NCI-H1105 (cell line): ENCODE results near the gene INTS13.
"Not testable (repeated sequence)": the region's sequence is repeated elsewhere in the genome, so short reads cannot be mapped to it uniquely, and the experiment has no call there.

Experiments
- DNase-seq: peaks from one replicate; lab custom pipeline; 2025; lab: John Stamatoyannopoulos, UW

Gene INTS13, protein sequence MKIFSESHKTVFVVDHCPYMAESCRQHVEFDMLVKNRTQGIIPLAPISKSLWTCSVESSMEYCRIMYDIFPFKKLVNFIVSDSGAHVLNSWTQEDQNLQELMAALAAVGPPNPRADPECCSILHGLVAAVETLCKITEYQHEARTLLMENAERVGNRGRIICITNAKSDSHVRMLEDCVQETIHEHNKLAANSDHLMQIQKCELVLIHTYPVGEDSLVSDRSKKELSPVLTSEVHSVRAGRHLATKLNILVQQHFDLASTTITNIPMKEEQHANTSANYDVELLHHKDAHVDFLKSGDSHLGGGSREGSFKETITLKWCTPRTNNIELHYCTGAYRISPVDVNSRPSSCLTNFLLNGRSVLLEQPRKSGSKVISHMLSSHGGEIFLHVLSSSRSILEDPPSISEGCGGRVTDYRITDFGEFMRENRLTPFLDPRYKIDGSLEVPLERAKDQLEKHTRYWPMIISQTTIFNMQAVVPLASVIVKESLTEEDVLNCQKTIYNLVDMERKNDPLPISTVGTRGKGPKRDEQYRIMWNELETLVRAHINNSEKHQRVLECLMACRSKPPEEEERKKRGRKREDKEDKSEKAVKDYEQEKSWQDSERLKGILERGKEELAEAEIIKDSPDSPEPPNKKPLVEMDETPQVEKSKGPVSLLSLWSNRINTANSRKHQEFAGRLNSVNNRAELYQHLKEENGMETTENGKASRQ

DNA sequence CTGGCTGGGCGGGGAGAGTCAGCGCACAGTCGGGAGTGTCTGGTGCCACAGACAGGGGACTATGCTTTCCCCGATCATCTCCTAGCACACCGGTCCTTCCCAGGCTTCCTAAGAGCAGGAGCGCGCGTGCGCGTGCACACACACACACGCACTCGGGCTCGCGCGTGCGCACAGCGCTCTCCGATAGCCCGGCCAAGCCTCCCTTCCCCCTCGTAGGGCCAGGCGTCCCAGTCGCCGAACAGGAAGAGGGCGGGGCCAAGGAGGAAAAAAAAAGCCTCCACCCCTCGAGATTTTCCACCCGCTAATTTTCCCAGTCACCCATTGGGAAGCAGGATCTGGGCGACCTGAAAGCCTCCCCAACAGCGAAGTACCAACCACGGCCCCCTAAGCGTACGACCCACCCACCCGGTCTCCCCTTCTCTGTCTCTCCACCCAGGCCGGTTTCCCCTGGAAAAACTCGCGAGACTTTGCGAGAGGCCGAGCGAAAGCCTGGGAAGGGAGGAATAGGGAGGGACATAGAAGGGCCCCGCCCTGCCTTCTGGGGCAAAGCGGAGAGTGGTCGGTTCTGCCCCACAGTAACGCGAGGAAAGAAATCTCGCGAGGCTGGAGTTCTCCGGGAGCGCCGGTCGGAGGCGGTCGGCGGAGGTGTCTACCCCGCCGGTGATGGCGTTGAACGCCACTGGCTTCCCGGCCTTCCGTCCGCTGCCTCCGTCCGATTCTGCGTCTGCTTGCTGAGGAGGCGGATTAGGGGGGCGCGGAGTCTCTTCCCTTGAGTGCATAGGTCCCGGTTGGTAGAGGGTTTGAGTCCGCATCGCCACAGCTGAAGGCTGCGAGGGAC is at the start of gene INTS13, which contains the start of gene FGFR1OP2:
Gene INTS13, minus strand, starts transcription at position 119 of the 838 bp plus-strand sequence. CDS start 1,178 bp downstream, outside the sequence.
Gene FGFR1OP2, plus strand, starts transcription at position 608 of the 838 bp plus-strand sequence. CDS start 15,689 bp downstream, outside the sequence.
- DNase-seq = peak; percentile 99

DNA sequence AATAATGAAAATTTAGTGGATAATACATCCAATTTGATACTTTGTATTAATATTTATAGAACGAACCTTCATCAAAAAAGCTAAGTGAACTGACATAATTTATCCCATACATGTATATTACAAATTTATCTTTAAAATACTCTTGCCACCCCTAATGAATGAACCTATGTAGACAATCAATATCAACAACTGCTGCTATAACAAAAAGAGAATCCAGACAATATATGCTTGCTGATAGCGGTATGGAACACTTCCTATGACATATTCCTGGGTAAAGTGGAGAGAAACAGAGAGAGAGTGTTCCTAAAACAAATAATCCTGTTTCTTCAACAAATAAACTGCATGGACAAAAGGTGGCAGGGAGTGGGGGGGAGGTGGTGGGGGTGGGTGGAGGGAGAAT is 45.1 kb upstream of the INTS13 start:
- DNase-seq = no peak

DNA sequence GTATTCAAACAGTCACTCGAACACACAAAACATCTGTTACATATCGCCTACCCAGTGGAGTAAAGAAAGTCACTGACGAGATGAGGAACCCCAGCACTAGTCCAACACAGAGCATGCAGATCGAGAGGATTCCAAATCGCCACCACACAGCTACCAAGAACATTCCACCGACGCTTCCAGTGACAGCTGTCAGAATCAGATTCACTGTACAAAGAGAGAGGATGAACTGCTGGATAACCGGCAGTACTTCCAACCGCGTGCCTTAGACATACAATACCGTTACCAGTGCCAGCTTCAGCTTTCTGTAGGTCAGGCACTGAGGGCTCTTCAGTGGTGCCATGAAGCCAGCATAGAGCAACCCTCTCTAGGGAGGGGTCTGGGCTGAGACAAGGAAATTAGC is 42.0 kb upstream of the INTS13 start:
- no peak for DNase-seq

DNA sequence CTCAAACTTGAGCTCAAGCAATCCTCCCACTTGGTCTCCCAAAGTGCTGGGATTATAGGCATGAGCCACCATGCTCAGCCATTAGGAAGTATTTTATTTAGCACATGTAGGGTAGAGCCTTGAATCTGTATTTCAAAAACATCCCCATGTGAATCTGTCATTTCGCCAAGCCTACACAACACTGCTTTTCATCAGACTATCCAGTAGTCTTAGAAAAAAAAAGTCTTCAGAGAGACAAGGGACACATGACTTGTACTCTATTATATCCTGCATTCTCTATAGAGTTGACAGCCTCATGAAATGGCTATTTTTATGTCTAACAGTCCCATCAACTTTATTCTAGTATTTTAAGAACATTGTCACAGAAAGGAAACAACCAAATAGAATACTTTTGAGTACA is 41.0 kb upstream of the INTS13 start:
- no peak for DNase-seq

DNA sequence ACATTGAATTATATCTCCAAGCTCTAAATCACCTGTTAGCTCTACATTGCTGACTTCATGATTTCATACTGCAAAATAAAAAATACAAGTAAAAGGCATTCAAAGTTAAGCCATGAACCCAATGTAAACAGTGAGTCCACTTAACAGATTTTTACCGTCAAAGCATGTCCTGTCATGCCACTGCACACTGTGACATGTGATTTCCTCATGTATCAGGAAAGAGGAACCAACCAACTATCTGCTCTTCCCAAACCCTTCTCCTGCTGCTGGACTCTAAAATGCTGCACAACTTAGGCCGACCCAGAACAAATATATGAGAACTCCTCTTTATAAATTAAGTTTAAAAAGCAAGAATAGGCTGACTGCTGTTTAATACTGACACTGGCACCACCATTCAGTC is 38.9 kb upstream of the INTS13 start:
- DNase-seq = no peak

DNA sequence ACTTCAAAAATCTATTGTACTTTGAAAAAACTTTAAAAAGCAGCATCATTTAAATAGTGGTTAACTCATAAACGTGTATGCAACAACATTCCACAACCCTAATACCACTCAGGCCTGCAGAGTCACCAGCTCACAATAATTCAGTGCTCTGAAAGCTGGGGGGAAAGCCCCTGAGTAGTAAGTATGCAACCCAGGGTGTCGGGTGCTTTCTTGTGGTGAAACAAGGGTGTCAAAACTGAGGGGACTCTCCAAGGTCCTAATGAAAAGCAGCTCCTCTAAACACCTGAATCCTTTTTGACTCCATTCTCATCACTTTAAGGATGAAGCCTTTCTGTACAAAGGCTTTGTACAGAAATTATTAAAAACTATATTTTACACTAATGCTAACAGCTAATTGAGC is 34.2 kb upstream of the INTS13 start:
- no peak for DNase-seq

DNA sequence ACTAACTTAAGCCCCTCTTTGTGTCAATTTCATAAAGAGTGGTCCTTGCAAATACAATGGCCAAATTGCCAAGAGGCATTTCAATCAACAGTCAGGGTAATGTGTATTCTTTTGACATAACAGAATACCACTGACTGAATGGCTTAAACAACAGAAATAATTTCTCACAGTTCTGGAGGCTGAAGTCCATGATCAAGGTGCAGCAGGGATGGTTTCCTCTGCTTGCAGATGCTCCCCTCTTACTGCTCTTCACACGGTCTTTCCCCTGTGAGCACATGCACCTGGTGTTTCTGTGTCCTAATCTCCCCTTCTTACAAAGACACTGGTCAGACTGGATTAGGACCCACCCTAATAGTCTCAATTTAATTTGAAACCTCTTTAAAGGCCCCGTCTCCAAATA is 32.4 kb upstream of the INTS13 start:
- DNase-seq = no peak

DNA sequence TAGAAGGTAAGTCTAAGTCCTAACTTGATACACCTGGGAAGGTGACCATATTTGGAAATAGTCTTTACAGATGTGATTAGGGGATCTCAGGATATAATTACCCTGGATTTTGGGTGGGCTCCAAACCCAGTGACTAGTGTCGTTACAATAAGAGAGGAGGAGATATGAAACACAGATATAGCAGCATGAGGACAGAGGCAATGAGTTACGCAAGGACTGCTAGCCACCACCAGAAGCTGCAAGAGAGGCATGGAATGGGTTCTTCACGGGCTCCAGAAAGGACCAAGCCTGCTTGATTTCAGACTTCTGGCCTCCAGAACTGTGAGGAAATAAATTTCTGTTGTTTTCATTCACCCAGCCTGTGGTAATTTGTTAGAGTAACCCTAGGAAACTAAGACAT is 29.1 kb upstream of the INTS13 start:
- DNase-seq = no peak

DNA sequence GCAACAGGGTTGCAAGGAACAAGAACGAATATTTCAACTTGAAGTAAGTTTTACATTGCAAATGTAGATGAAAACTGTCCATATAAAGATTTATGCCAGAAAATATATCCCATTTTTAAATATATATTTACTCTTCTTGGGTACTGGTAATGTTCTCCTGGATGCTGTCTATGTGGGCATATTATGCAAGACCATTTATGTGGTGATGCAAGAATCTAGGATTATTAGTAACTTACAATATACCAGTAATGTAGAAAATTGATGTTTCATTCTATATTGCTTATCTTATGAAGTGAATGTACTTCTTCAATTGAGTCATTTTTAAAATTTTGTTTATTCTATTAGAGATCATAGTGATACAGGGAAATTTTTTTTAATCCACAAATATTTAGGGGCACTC is 25.6 kb upstream of the INTS13 start:
- no peak for DNase-seq

DNA sequence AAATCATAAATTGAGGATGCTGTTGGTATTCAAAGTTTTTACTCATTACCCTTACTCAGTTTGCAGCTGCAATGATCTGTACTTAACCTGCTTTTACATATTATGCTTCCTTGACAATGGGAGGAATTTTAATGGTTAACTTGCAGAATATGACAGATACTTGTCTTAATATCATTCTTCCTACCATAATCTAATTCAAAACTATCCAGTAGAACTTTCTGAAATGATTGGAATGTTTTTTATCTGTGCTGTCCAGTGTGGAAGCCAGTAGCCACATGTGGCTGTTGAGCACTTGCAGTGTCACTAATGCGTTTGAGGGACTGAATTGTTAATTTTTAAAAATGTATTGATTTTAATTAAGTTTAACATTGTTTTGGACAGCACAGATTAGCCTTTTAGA is 24.0 kb upstream of the INTS13 start:
- DNase-seq = no peak

DNA sequence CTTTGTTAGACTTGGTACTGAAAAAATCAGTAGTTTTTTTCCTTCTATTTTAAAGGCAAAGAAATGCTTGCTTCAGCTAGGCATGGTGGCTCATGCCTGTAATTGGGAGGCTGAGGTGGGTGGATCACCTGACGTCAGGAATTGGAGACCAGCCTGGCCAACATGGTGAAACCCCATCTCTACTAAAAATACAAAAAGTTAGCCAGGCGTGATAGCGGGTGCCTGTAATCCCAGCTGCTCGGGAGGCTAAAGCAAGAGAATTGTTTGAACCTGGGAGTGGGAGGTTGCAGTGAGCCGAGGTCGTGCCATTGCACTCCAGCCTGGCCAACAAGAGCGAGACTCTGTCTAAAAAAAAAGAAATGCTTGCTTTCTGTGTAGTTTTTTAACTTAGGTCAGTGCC is 23.6 kb upstream of the INTS13 start:
- not testable (repeated sequence) for DNase-seq

DNA sequence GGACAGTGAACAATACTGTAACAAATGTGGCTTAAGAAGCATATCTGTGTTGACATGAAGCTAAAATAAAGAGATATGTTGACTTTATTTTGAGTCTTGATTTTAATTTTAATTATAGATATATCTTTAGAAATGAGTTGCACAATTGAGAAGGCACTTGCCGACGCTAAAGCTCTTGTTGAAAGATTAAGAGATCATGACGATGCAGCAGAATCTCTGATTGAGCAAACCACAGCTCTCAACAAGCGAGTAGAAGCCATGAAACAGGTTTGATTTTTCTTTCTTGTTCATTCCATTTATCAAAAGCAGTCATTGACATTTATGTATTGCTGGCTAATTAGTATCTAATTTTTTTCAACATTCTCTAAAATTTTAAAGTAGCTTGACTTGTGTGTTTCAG is 16.2 kb upstream of the INTS13 start:
- DNase-seq = no peak

DNA sequence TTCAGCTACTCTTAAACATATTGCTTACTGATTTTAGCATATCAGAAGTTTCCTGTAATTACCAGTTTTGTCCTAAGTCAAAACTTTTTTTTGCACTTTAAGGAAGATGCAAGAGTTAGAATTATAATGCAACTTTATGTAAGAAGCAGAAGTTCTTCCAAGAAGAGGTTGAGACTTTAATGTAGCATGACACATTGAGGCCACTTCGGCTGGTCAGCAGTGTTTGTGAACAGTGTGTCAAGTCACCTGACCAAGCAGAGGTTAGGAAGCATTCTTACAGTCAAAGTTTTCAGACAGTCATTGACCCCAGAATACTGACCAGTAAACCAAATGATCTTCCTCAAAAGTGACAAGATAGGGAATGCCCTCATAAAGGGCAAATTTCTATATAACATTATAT is 15.7 kb upstream of the INTS13 start:
- no peak for DNase-seq

DNA sequence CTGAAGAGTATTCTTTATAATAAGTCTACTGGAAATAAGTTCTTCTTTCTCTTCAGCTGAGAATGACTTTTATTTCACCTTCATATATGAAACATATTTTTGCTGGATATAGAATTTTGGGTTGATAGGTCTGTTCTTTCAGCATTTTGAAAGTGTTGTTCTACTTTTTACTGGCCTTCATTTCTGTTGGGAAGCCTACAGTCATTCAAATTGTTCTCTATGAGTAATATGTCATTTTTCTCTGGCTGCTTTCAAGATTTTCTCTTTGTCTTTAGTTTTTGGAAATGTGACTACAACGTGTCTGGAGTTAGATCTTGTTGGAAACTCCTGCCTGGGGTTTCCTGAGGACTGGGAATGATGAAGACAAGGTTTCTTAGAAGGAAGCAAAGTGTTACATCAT is 10.5 kb upstream of the INTS13 start:
- no peak for DNase-seq

DNA sequence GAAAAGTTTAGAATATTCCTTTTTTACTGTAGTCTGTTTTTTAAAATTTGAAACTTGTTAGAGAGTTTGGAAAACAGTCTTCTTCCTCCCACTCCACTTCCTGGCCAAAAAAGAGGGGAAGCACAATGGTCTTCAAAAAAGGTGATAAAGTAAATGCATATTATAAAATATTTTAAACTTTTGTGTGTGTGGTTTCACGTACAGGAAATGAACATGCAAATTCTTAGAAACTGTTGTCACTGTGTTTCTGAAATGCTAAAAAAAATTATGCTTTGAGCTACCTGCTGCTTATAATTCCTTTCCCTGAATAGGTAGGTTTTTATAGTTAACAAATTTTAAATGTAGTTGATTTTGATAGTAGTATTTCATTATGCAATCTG is 3.4 kb upstream of the INTS13 start:
- no peak for DNase-seq

DNA sequence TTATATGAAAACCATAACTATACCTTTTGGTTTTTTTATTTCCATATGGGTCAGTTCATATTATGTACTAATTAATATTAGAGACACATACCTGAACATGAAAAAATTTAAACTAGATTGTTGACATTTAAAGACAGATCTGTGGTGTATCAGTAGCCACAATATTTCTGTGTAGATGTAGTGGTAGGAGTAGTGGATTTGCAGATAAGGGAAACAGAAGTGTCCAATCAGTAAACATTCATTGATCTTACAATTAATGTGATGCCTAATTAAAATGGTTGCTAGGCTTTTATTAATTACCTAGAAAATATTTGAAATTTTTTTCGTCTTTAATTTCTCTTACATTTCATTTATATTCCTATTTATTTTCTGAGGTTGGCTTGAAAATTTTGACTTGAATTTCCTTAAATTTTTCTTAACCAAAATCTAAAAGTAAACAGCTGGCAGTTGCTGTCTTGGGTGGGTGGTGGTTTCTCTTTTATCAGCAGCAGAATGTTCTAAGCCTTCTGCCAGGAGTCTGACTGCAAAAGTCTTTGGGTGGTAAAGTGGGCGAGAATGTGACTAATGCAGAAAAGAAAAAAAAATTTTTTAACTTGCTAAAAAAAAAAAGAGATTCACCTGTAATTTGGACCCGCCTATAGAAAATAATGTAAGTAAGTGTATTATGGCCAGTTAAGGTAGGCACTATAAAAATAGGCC is 2.9 kb upstream of the INTS13 start:
- DNase-seq = no peak

DNA sequence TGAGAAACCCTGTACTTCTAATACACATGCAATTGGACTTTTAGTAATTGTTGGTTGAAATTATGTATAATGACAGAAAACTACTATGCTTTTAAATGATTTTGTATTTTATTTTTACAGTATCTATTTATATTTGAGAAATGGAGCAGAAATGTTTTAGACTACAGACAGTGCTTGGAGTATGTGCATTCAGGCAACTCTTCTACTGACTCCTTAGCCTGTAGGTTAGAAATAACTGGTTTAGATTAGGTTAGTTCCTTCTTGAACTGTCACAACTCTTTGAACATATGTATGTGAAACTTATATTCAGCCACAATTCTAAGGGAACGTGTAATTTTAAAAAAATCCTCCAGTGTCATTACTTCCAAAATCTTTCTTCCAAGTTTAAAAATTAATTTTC is 2.2 kb upstream of the INTS13 start:
- DNase-seq = no peak

DNA sequence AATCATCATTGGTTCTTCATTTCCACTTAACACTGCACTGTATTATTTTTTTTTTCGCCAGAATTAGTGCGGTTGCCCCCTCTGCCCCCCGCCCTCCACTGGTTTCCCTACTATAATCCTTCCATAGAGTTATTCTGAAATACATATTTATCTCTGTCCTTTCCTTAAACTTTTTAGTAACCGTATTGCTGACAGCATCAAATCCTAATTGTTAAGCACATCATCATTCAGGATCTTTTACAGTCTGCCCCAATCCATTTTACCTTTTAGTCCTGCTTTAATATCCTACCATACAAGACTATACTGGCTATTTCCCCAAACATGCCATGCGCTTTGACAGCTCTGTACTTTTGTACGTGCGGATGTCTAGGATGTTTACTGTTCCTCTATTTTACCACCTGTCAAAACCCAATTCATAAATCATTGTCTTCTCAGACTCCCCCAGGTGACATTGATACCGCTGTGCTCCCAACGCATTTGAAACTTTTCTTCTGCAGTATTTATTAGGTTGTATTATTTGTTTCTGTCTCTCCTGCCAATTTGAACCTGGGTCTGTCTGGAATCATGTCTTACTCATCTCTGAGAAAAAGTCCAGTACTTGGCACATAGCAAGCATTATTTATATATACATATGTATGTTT is 1.5 kb upstream of the INTS13 start:
- no peak for DNase-seq

DNA sequence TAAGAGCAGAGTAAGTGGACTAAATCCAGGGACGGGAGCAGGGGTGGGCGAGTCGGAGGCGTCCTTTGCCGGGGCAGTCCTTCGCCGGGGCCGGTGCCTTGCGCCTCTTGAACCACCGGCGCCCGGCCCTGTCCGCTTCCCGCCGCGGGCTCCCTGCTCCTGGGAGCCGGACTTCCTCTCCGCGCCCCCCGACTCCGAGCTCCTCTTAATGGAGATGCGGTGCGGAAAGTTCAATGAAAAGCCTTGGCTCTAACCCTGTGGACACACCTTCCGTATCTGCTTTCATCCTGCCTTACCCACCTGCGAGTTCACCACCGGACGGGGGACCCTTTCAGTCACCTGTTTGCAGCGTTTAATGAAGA is 901 bp upstream of the INTS13 start:
- peak; percentile 55 for DNase-seq

DNA sequence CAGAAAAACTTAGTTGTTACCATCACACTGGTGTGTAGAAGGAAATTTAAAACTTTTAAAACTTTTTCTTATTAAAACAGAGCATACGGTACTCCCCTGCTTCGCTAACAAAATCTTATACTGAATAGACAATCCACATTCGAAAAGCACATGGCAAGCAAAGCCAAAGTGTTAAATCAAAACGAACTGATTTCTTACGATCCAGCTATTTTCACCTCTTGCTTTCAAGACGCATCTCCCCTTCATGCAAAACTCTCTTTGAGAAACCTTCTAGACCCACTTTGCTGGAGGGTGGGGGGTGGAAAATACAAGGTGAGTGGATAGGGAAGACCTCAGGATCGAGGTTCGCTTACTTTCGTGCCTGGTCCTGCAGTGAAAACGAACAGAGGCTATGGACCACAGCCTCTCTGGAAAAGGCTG is 328 bp downstream of the INTS13 start:
- DNase-seq = no peak
